GM21423 (cell line): ENCODE results near the gene GLP2R.
"Not testable (repeated sequence)": the region's sequence is repeated elsewhere in the genome, so short reads cannot be mapped to it uniquely, and the experiment has no call there.

Experiments
- ATAC-seq: cut with Tn5 transposase; IDR thresholded peaks from one replicate; pipeline ENCODE4 v1.9.1; 2021; ENCODE audit warnings: mild to moderate bottlenecking, moderate library complexity; ENCODE audit not compliant: unreplicated experiment

GLP2R gene

GRCh38 chr17:9825641-9826150 is at the start of gene GLP2R:
TSS of gene GLP2R (plus strand) at chr17:9825924. CDS start at chr17:9826064, 140 bp downstream.
- ATAC-seq = no peak

- no peak for ATAC-seq
These were observed 48.8 kb upstream of the GLP2R start for GRCh38 chr17:9776911-9777310.

GRCh38 chr17:9780552-9780951 is 45.2 kb upstream of the GLP2R start:
- ATAC-seq = no peak

- no peak for ATAC-seq
These were observed 42.7 kb upstream of the GLP2R start for GRCh38 chr17:9783050-9783449.

- ATAC-seq = not testable (repeated sequence)
These were observed 42.3 kb upstream of the GLP2R start for GRCh38 chr17:9783465-9783864.

GRCh38 chr17:9784544-9784943 is 41.2 kb upstream of the GLP2R start:
- ATAC-seq = no peak

- no peak for ATAC-seq
These were observed 37.1 kb upstream of the GLP2R start for GRCh38 chr17:9788601-9789000.

GRCh38 chr17:9790316-9790715 is 35.4 kb upstream of the GLP2R start:
- no peak for ATAC-seq

GRCh38 chr17:9790889-9791876 is 34.5 kb upstream of the GLP2R start, which contains the start of gene DHRS7C:
TSS of gene DHRS7C (minus strand) at chr17:9791592. CDS start at chr17:9791284, 308 bp downstream.
- ATAC-seq = no peak

- no peak for ATAC-seq
These were observed 33.4 kb upstream of the GLP2R start for GRCh38 chr17:9792181-9792840.

GRCh38 chr17:9798008-9798407 is 27.7 kb upstream of the GLP2R start:
- no peak for ATAC-seq

- no peak for ATAC-seq
These were observed 27.0 kb upstream of the GLP2R start for GRCh38 chr17:9798724-9799123.

GRCh38 chr17:9801505-9801904 is 24.2 kb upstream of the GLP2R start:
- no peak for ATAC-seq

- no peak for ATAC-seq
These were observed 23.4 kb upstream of the GLP2R start for GRCh38 chr17:9802294-9802693.

GRCh38 chr17:9802697-9803096 is 23.0 kb upstream of the GLP2R start:
- no peak for ATAC-seq

GRCh38 chr17:9805769-9806168 is 20.0 kb upstream of the GLP2R start:
- ATAC-seq = no peak

GRCh38 chr17:9806699-9807098 is 19.0 kb upstream of the GLP2R start:
- no peak for ATAC-seq

- ATAC-seq = no peak
These were observed 16.3 kb upstream of the GLP2R start for GRCh38 chr17:9809409-9809808.

- no peak for ATAC-seq
These were observed 15.4 kb upstream of the GLP2R start for GRCh38 chr17:9810100-9810949.

- no peak for ATAC-seq
These were observed 14.6 kb upstream of the GLP2R start for GRCh38 chr17:9811086-9811485.

GRCh38 chr17:9811537-9811936 is 14.2 kb upstream of the GLP2R start:
- ATAC-seq = no peak
